Eye (tissue), 1 donor: ENCODE results near the gene SNX10.
A peak's percentile ranks its signal among the peaks of the same experiment; 100 is the strongest.
"Not testable (repeated sequence)": the region's sequence is repeated elsewhere in the genome, so short reads cannot be mapped to it uniquely, and the experiment has no call there.

Source experiments
- DNase-seq: peaks from one replicate; pipeline ENCODE4 v3.0.0-alpha.2; 2015

Gene SNX10

GRCh38 chr7:26291699-26292538 is at the start of gene SNX10:
Gene SNX10 (plus strand): TSS chr7:26291862. CDS start chr7:26346443, 54,581 bp downstream.
- peak; percentile 81 for DNase-seq

GRCh38 chr7:26245150-26245549 is 46.5 kb upstream of the SNX10 start:
- DNase-seq, result no peak

GRCh38 chr7:26250239-26250638 is 41.4 kb upstream of the SNX10 start:
- DNase-seq, result no peak

GRCh38 chr7:26261866-26262265 is 29.8 kb upstream of the SNX10 start:
- not testable (repeated sequence) for DNase-seq

GRCh38 chr7:26265065-26265464 is 26.6 kb upstream of the SNX10 start:
- DNase-seq, result no peak

- no peak for DNase-seq
Measured at GRCh38 chr7:26265499-26266075, 26.1 kb upstream of the SNX10 start.

GRCh38 chr7:26267601-26268166 is 24.0 kb upstream of the SNX10 start:
- no peak for DNase-seq

GRCh38 chr7:26275213-26275612 is 16.4 kb upstream of the SNX10 start:
- no peak for DNase-seq

GRCh38 chr7:26278770-26279169 is 12.9 kb upstream of the SNX10 start:
- DNase-seq, result no peak

GRCh38 chr7:26279405-26279804 is 12.3 kb upstream of the SNX10 start:
- no peak for DNase-seq

GRCh38 chr7:26280097-26280496 is 11.6 kb upstream of the SNX10 start:
- no peak for DNase-seq

- DNase-seq, result no peak
Measured at GRCh38 chr7:26280723-26281122, 10.9 kb upstream of the SNX10 start.

GRCh38 chr7:26284477-26284876 is 7.2 kb upstream of the SNX10 start:
- no peak for DNase-seq

- DNase-seq, result no peak
Measured at GRCh38 chr7:26284995-26285632, 6.5 kb upstream of the SNX10 start.

- DNase-seq, result no peak
Measured at GRCh38 chr7:26286157-26286556, 5.5 kb upstream of the SNX10 start.

- DNase-seq, result not testable (repeated sequence)
Measured at GRCh38 chr7:26288126-26288525, 3.5 kb upstream of the SNX10 start.

GRCh38 chr7:26291251-26291650 is 411 bp upstream of the SNX10 start:
- DNase-seq, result no peak

GRCh38 chr7:26292768-26293560 is 1.3 kb downstream of the SNX10 start:
- no peak for DNase-seq

GRCh38 chr7:26293569-26294308 is 2.1 kb downstream of the SNX10 start:
- DNase-seq, result no peak

GRCh38 chr7:26295015-26295414 is 3.4 kb downstream of the SNX10 start:
- DNase-seq, result no peak

GRCh38 chr7:26295586-26295985 is 3.9 kb downstream of the SNX10 start:
- DNase-seq, result no peak

- no peak for DNase-seq
Measured at GRCh38 chr7:26298472-26299058, 6.9 kb downstream of the SNX10 start.
